ENCODE measurements around the gene LACTB. TPM values are rescaled to one million over a fixed set of nuclear protein-coding genes. Genes with fewer than 3 reads are reported as not detected.

LACTB gene
- total and polyA plus RNA-seq, 12 donors, result 11.6 to 32.2 (median 24.3) TPM

DNA sequence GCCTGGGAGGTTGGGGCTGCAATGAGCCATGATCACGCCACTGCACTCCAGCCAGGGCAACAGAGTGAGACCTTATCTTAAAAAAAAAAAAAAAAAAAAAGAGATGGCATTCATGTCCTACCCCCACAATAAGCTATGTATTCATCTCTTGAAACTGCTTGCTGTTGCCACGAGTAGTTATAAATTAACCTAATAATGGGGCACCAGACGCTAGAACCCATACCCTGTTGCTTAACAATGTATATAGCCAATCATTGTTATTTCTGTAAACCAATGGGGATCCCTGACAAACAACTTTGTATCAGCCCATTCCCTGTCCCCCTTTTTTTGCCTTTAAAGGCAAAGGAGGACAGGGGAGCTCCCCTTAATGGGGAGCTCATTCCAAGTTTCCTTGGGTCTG is 2.8 kb upstream of the LACTB start:
- peaks cover 0 to 13% (median 0%) of the 10 kb centered on the region in 11 donors for H3K9me3 ChIP-seq
- H3K36me3 ChIP-seq, result no peaks in the 10 kb centered on the region
- WGBS, 2 donors, result 86 to 90% methylated on average over 3 of the region's 3 CpGs
- no peak for ATAC-seq
- no peaks in the 10 kb centered on the region for H3K27me3 ChIP-seq
- no peak overlapping the region for H3K4me3 ChIP-seq
- peaks cover 0 to 13% (median 8%) of the 10 kb centered on the region in 9 donors for H3K4me1 ChIP-seq
- TF ChIP-seq, protein P1, sequence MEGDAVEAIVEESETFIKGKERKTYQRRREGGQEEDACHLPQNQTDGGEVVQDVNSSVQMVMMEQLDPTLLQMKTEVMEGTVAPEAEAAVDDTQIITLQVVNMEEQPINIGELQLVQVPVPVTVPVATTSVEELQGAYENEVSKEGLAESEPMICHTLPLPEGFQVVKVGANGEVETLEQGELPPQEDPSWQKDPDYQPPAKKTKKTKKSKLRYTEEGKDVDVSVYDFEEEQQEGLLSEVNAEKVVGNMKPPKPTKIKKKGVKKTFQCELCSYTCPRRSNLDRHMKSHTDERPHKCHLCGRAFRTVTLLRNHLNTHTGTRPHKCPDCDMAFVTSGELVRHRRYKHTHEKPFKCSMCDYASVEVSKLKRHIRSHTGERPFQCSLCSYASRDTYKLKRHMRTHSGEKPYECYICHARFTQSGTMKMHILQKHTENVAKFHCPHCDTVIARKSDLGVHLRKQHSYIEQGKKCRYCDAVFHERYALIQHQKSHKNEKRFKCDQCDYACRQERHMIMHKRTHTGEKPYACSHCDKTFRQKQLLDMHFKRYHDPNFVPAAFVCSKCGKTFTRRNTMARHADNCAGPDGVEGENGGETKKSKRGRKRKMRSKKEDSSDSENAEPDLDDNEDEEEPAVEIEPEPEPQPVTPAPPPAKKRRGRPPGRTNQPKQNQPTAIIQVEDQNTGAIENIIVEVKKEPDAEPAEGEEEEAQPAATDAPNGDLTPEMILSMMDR (IDR thresholded peaks at IDR 0.05), result no peak
- H3K27ac ChIP-seq, result no peak overlapping the region
- no peak for DNase-seq
- intact Hi-C loops (cut with DNase I), result no loop called here

GRCh38 chr15:63122002-63122875 is 578 bp downstream of the LACTB start:
- ATAC-seq, result peak; percentile 95 to 98 (median 98)
- peaks cover 0 to 13% (median 8%) of the 10 kb centered on the region in 9 donors for H3K4me1 ChIP-seq
- H3K27ac ChIP-seq, result peak overlapping the region; percentile 94 to 98 (median 96)
- H3K27me3 ChIP-seq, result no peaks in the 10 kb centered on the region
- intact Hi-C loops (cut with DNase I), result loop anchor here in 1 of 10 donors (5.0 to 10.0 kb wide), 2 partner anchors 35 to 283 kb away; partner anchors contain the start of gene RPS27L
- DNase-seq, result peak; percentile 81 to 84
- H3K4me3 ChIP-seq, result peak overlapping the region; percentile 91 to 100 (median 97)
- 1 to 2% methylated on average over 48 to 59 of the region's 59 CpGs for WGBS, 2 donors
- H3K36me3 ChIP-seq, result peaks cover 0 to 27% (median 8%) of the 10 kb centered on the region in 9 donors
- peaks cover 0 to 13% (median 0%) of the 10 kb centered on the region in 11 donors for H3K9me3 ChIP-seq
- TF ChIP-seq, protein P1 (IDR thresholded peaks at IDR 0.05), result peak in 6 of 9 donors; percentile 24 to 53 (median 38)

DNA sequence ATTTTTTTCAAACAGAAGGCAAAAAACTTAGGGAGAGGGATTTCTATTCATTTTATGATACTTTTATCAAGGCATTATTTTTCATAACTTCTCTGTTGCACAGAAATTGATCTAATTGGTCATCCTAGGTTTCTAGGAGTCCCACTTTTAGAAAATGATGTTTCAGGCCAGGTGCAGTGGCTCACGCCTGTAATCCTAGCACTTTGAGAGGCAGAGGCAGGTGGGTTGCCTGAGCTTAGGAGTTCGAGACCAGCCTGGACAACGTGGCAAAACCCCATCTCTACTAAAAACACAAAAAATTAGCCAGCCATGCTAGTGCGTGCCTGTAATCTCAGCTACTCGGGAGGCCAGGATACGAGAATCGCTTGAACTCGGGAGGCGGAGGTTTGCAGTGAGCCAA is 2.8 kb downstream of the LACTB start:
- H3K27ac ChIP-seq, result no peak overlapping the region
- TF ChIP-seq, protein P1 (IDR thresholded peaks at IDR 0.05), result no peak
- DNase-seq (no peak), ATAC-seq (no peak)
- peaks cover 0 to 6% (median 0%) of the 10 kb centered on the region in 11 donors for H3K9me3 ChIP-seq
- WGBS, 2 donors, result 97 to 98% methylated on average over 9 of the region's 9 CpGs
- peaks cover 0 to 13% (median 8%) of the 10 kb centered on the region in 9 donors for H3K4me1 ChIP-seq
- H3K27me3 ChIP-seq, result no peaks in the 10 kb centered on the region
- no peak overlapping the region for H3K4me3 ChIP-seq
- H3K36me3 ChIP-seq, result peaks cover 0 to 49% (median 15%) of the 10 kb centered on the region in 9 donors
- intact Hi-C loops (cut with DNase I), result loop anchor here in 1 of 10 donors (5.0 to 10.0 kb wide), 2 partner anchors 33 to 280 kb away; partner anchors contain the start of gene RPS27L

DNA sequence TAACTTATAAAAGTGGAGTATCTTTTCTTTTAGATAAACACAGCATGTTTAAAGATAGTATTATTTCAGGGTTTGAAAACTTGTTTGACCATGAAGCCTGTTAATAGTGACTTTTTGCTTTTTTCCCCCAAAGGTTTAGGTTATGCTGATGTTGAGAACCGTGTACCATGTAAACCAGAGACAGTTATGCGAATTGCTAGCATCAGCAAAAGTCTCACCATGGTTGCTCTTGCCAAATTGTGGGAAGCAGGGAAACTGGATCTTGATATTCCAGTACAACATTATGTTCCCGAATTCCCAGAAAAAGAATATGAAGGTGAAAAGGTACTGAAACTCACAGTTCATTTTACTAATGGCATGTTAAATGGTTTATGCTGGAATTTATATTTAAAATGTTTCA is 5.1 kb downstream of the LACTB start:
- WGBS, 2 donors, result 89 to 90% methylated on average over 3 of the region's 3 CpGs
- Histone ChIP-seq H3K9me3 (no peaks in the 10 kb centered on the region), H3K27ac (no peak overlapping the region), H3K27me3 (no peaks in the 10 kb centered on the region), H3K36me3 (peaks cover 0 to 72% (median 19%) of the 10 kb centered on the region in 9 donors), H3K4me1 (peaks cover 0 to 10% (median 8%) of the 10 kb centered on the region in 9 donors), H3K4me3 (no peak overlapping the region)
- TF ChIP-seq, protein P1 (IDR thresholded peaks at IDR 0.05), result no peak
- no peak for ATAC-seq
- intact Hi-C loops (cut with DNase I), result loop anchor here in 1 of 10 donors (10.0 kb wide), 1 partner anchor 278 kb away; no protein-coding TSS in a partner anchor
- no peak for DNase-seq
